PFSK-1 (cell line): ENCODE data around the gene MEP1A.

ENCODE experiments used
- FOXP2 ChIP-seq: optimal IDR thresholded peaks from 2 replicates; pipeline ENCODE3; 2011; ENCODE audit warnings: borderline replicate concordance, control low read depth, inconsistent platforms; ENCODE audit not compliant: insufficient read depth; ENCODE audit errors: extremely low read length, extremely low read depth
- POLR2AphosphoS5 ChIP-seq: IDR thresholded peaks from 2 replicates; pipeline ENCODE4 v1.6.1; 2012; ENCODE audit warnings: low read depth, mild to moderate bottlenecking, control low read depth, low read length, moderate library complexity
- REST ChIP-seq, 2 experiments: IDR thresholded peaks; 2 replicates each; pipeline versions ENCODE4 v1.6.1 to v1.8.0; 2011 to 2012; ENCODE audit warnings: low read depth in 2 of 2, low read length in 2 of 2, control low read depth in 1 of 2, inconsistent platforms in 1 of 2, mild to moderate bottlenecking in 1 of 2, moderate library complexity in 1 of 2; ENCODE audit not compliant: insufficient read depth in 1 of 2
- SIN3A ChIP-seq: IDR thresholded peaks from 2 replicates; pipeline ENCODE4 v1.6.1; 2012; ENCODE audit warnings: mild to moderate bottlenecking, low read length, moderate library complexity, borderline replicate concordance; ENCODE audit not compliant: insufficient read depth
- TAF1 ChIP-seq: IDR thresholded peaks from 2 replicates; pipeline ENCODE4 v1.6.1; 2012; ENCODE audit warnings: low read length, control low read depth, borderline replicate concordance; ENCODE audit not compliant: insufficient read depth

Gene MEP1A

GRCh38 chr6:46850792-46851191, 57.6 kb downstream of the MEP1A start:
- TF ChIP-seq POLR2AphosphoS5 (no peak), REST (IDR thresholded peaks at IDR 0.05; ENCODE audit: insufficient read depth in 1 of 2, low read depth in 2 of 2, low read length in 2 of 2) (no peak), FOXP2 (no peak), SIN3A (no peak), TAF1 (no peak)

- TF ChIP-seq TAF1 (no peak), REST (IDR thresholded peaks at IDR 0.05; ENCODE audit: insufficient read depth in 1 of 2, low read depth in 2 of 2, low read length in 2 of 2) (no peak), POLR2AphosphoS5 (no peak), SIN3A (no peak), FOXP2 (no peak)
Observed at GRCh38 chr6:46862381-46862780, 69.2 kb downstream of the MEP1A start.

- TF ChIP-seq REST (IDR thresholded peaks at IDR 0.05; ENCODE audit: insufficient read depth in 1 of 2, low read depth in 2 of 2, low read length in 2 of 2) (no peak), POLR2AphosphoS5 (no peak), SIN3A (no peak), TAF1 (no peak), FOXP2 (no peak)
Observed at GRCh38 chr6:46863791-46864190, 70.6 kb downstream of the MEP1A start.

DNA sequence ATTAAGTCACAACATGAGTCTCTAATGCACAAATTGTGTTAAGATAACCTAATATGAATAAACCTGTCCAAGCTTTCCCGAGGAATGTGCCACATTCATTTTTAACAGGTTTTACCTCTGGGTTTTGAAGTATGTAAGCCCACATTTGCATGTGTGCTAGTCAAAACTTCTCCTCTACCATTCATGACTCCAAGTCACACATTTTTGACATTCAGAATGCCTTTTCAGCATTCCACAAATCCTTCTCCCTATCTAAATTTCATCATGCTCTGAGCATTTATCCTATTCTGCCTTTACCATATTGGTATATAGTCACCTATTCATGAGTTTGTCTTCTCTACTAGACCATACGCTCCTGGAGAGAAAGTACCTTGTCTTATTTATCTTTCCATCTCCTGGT, 72.0 kb downstream of the MEP1A start:
- TF ChIP-seq REST (IDR thresholded peaks at IDR 0.05; ENCODE audit: insufficient read depth in 1 of 2, low read depth in 2 of 2, low read length in 2 of 2) (no peak), POLR2AphosphoS5 (no peak), FOXP2 (no peak), TAF1 (no peak), SIN3A (no peak)

- no peak for TF ChIP-seq SIN3A
- no peak for TF ChIP-seq FOXP2
- no peak for TF ChIP-seq POLR2AphosphoS5
- no peak for TF ChIP-seq REST (IDR thresholded peaks at IDR 0.05; ENCODE audit: insufficient read depth in 1 of 2, low read depth in 2 of 2, low read length in 2 of 2)
Observed at GRCh38 chr6:46867411-46867810, 74.2 kb downstream of the MEP1A start.
